TTC549 (cell line): ENCODE results near the gene HTR1A.

Experiments
- FAIRE-seq: peaks from 2 replicates; lab custom pipeline; 2012; peaks lifted over from hg19 to GRCh38; lab: Jason Lieb, UNC

Gene HTR1A

GRCh38 chr5:63962279-63962678, at the start of gene HTR1A:
Gene HTR1A, minus strand, starts transcription at chr5:63962445. Its CDS starts 726 bp downstream, at chr5:63961719.
- no peak for FAIRE-seq

- FAIRE-seq = no peak
These were observed 41.7 kb upstream of the HTR1A start for GRCh38 chr5:64003966-64004365.

GRCh38 chr5:64000096-64000495, 37.9 kb upstream of the HTR1A start:
- FAIRE-seq = no peak

- FAIRE-seq = no peak
These were observed 24.8 kb upstream of the HTR1A start for GRCh38 chr5:63987053-63987452.

- no peak for FAIRE-seq
These were observed 19.6 kb upstream of the HTR1A start for GRCh38 chr5:63981864-63982263.

- FAIRE-seq = no peak
These were observed 1.7 kb upstream of the HTR1A start for GRCh38 chr5:63963926-63964325.

- peak; percentile 68 for FAIRE-seq
These were observed 963 bp upstream of the HTR1A start for GRCh38 chr5:63963080-63963735.

- FAIRE-seq = no peak
These were observed 565 bp downstream of the HTR1A start for GRCh38 chr5:63961598-63962161.

- FAIRE-seq = no peak
These were observed 1.1 kb downstream of the HTR1A start for GRCh38 chr5:63961125-63961597.

GRCh38 chr5:63960646-63961045, 1.6 kb downstream of the HTR1A start:
- FAIRE-seq = no peak

GRCh38 chr5:63959177-63959982, 2.9 kb downstream of the HTR1A start:
- no peak for FAIRE-seq

GRCh38 chr5:63958654-63959053, 3.6 kb downstream of the HTR1A start:
- FAIRE-seq = no peak

GRCh38 chr5:63957617-63958016, 4.6 kb downstream of the HTR1A start:
- no peak for FAIRE-seq

- FAIRE-seq = no peak
These were observed 9.0 kb downstream of the HTR1A start for GRCh38 chr5:63953217-63953616.

GRCh38 chr5:63935103-63935502, 27.1 kb downstream of the HTR1A start:
- FAIRE-seq = no peak

- no peak for FAIRE-seq
These were observed 30.4 kb downstream of the HTR1A start for GRCh38 chr5:63931836-63932235.

GRCh38 chr5:63928451-63928850, 33.8 kb downstream of the HTR1A start:
- no peak for FAIRE-seq

- FAIRE-seq = no peak
These were observed 38.3 kb downstream of the HTR1A start for GRCh38 chr5:63923914-63924313.

GRCh38 chr5:63919763-63920478, 42.3 kb downstream of the HTR1A start:
- FAIRE-seq = no peak

- FAIRE-seq = no peak
These were observed 45.5 kb downstream of the HTR1A start for GRCh38 chr5:63916786-63917185.

- FAIRE-seq = no peak
These were observed 50.4 kb downstream of the HTR1A start for GRCh38 chr5:63911871-63912270.
